OCI-LY1 (cell line): ENCODE measurements around the gene TRAPPC10.

Experiments
- CTCF ChIP-seq: fragments of 200-600 bp; sonication (generic), shearing (Covaris generic); IDR thresholded peaks from 2 replicates; pipeline ENCODE4 v1.5.1; 2017; ENCODE audit warnings: mild to moderate bottlenecking, antibody characterized with exemption, low read length, moderate library complexity, mixed read lengths
- EZH2 ChIP-seq: fragments of 200-600 bp; sonication (generic), shearing (Covaris generic); IDR thresholded peaks from 2 replicates; pipeline ENCODE4 v1.8.0; 2017; ENCODE audit warnings: borderline replicate concordance, mixed run types, mild to moderate bottlenecking, antibody characterized with exemption, low read length, moderate library complexity, mixed read lengths

GRCh38 chr21:43975469-43976098 is 36.5 kb upstream of the TRAPPC10 start:
- TF ChIP-seq CTCF, result peak; percentile 99
- TF ChIP-seq EZH2, result no peak
